Measurements from ENCODE around the gene CDR2.

Gene CDR2

DNA sequence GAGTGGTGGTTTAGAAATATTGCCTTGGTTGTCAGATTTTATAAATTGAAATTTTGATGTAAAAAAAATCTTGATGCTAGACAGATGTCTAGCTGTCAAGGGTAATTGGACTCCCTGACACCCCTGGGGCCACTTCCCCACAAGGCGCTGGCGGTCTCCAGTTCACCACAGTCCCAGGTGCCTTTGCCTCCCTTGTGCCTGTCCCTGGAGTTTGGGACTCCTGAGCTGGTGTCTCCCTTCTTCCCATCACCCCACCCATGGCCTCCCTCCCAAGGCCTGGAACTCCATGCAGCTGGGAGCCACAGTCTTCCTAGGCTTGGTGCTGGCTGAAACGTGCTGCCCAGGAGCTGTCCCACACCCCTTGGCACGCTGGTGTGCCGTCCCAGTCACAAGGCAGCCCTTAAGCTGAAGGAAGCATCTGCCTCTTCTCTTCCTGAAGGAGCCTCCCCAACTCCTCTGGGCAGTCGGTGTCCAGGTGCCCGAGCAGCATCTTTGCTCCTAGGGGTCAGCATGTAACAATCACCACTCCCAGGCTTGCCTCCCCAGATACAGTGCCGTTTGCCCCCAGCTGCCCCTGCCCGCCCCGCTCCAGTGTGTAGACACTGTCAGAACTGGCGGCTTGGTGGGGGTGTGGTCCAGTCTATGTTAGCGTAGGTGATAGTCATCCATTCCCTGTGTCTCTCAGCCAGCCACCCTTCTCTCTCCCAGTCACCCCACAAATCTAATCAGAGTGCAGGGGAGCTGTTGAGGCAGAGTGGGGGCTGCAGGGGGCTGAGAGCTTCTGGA, 51.1 kb downstream of the CDR2 start:
- DNase-seq: no peak

DNA sequence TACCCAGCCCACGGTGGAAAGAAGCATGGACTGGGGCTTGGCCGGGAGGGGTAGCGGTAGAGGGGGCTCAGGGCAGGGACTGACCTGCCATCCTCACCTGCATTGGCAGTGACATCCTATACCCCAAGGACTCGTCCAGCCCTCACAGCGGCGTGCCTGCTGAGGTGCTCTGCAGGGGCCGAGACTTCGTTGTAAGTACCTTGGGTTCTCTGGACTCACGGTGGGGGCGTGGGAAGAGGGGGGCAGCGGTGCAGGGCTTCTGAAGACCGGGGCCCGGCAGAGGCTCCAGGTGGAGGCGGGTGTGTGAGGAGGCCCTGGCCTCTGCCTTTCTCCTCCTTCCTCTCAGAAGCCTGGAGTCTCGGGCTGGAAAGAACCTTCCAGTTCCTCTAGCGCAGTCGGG, 51.7 kb downstream of the CDR2 start:
- DNase-seq: no peak

DNA sequence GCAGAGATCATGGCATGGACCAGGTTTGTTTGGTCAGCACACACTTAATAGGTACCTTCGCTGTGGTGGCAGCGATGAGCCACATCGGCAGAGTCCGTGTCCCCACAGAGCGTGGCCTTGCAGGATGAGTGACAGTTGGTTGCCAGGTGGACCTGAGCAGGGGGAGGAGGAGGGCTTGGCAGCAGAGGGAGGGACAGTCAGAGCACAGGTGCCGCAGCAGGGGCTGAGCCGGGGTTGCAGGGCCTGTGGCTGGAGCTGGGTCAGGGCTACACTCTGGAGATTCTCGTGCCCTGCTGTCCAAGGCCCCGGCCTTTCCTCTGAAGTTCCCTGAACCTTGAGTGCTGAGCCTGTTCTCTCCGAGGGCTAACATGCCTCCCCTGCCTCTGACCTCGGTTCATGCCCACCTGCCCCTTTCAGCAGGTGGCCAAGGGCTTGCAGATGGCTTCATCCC, 52.4 kb downstream of the CDR2 start:
- DNase-seq: no peak

DNA sequence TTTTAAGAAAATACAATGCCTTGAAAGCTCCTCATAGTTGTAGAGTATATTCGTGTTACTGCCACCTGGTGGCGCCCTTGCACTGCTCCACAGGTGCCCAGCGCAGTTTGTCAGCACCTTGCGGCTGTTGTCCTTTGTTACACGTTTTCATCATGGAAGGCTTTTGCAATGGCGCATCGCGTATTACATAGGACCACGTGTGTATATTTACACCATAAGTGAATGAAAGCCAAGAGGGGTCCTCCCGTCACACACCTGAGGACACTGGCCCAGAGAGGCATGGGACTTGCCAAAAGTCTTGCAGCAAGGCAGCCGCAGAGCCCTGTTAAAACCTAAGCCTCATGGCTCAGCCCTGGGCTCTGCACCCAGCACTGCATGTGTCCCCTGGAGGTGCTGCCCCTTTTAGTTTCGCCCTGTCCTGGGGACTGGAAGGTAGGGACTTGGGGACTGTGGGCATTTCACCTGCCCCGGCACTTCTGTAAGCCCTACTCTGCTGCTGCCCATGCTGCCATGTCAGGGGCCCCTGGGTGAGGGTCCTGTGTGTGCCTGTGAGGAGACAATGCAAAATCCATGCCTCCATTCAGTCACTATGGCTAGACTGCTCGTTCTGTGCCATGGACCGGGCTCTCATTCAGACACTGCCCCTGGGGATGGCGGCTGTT, 52.9 kb downstream of the CDR2 start:
- peak; percentile 69 for DNase-seq

DNA sequence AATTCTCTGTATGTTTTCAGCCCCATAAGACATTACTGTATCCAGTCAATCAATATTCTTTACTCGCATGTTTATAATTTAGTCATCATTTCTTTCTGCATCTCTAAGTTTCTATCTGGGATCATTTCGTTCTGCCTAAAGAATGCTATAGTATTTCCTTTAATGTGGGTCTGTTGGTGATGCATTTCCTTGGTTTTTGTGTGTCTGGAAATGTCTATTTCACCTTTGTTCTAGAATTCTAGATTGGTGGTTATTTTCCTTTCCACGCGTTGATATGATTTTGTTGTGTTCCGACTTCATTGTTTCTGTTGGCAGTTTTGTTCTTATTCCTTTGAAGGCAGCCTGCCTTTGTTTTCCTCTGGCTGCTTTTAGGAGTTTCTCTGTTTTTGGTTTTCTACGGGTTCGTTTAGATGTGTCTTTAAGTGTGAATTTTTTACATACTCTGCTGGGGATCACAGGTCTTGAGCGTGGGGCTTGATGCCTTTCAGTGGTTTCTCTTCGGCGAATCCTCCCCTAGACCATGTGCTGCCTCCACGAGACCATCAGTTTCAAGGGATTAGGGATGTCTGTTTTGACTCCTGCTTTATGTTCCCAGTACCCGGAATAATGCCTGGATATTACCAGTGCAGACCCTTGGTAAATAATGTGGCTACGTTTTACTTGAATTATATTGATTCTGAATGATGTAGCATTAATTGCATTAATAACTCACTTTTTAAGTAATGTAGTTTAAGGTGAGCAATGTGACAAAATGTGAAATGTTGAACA, 53.7 kb downstream of the CDR2 start:
- no peak for DNase-seq

DNA sequence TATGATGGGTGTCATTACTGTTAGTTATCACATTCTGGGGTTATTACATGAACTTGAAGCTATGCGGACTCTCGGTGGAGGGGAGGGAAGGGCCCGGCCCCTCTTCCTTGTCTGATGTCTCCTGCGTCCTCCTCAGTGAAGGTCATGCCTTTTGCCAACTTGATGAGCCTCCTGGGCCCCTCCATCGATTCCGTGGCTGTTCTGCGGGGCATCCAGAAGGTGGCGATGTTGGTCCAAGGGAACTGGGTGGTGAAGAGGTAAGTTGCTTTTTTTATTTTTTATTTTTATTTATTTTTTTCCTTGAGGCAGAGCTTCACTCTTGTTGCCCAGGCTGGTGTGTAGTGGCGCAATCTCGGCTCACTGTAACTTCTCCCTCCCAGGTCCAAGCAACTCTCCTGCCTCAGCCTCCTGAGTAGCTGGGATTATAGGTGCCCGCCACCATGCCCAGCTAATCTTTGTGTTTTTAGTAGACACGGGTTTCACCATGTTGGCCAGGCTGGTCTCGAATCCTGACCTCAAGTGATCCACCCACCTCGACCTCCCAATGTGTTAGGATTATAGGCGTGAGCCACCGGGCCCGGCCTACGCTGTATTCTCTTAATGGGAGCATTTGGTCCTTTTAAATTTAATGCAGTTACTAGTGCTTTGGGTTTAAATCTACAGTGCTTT, 55.6 kb downstream of the CDR2 start:
- peak; percentile 51 for DNase-seq

DNA sequence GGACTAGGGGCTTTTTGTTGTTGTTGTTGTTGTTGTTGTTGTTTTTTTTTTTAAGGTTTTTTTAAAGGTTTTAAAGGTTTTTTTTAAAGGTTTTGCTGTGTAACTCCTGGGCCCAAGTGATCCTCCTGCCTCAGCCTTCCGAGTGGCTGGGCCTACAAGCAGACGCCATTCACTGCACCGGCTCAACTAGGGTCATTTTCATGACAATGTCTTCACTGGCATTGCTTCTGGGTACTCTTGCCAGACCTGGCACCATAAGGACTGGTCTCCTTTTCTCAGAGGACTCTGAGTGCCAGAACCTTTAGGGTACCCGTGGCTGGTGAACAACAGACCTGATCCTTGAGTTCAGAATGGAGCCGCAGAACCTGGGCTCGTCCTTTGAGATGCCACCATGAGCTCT, 56.8 kb downstream of the CDR2 start:
- no peak for DNase-seq

DNA sequence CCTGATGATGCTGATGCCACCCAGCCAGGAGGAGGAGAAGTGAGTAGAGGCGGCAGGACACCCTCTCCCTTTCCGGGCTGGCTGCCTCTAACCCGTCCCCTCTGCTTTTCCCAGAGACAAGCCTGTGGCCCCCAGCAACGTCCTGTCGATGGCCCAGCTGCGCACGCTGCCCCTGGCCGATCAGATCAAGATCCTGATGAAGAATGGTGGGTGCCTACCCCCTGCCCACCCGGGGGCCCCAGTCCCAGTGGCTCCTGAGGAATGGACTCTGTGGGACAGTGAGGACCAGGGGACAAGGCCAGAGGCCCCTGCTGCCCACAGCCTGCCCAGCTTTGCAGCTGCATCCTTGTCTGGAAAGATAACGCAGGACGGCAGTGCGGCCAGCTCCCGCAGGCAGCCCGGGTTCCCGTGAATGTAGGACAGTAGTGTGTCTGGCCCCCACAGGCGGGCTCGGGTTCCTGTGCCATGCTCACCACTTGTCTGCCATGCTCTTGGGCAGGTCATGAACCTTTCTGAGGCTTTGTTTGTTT, 57.4 kb downstream of the CDR2 start:
- no peak for DNase-seq

DNA sequence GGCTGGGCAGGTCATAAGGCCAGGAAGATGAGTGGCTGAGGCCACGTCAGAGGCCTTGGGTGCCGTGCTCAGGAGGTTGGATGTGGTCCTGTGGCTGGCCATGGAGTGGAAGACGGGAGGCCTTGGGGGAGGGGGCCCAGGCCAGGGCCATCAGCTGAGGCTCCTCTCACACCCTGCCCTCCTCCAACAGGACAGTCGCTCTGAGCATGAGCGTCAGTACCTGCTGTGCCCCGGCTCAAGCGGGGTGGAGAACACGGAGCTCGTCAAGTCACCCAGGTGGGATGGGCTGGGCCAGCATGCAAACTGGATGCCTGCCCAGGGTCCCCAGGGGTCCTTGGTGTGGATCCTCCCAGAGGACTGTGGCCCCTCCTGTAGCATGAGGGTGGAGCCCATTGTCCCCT, 58.0 kb downstream of the CDR2 start:
- no peak for DNase-seq

DNA sequence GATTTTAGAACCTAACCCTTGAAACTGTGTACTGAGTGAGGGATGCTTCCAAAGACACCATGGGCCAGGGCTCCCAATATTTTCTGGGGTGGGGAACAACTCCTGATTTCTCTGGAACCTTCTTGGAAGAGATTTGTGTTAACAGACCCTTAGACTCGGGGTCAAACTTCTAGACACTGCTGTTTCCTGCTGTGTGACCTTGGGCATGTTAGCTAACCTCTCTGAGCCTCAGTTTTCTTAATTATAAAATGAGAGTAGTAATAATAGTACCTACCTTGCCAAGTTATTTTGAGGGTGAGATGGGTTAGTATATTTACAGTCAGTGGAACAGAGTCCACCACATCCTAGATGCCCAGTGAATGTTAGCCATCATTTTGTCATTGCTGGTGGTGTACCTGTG, 58.4 kb downstream of the CDR2 start:
- DNase-seq: no peak

DNA sequence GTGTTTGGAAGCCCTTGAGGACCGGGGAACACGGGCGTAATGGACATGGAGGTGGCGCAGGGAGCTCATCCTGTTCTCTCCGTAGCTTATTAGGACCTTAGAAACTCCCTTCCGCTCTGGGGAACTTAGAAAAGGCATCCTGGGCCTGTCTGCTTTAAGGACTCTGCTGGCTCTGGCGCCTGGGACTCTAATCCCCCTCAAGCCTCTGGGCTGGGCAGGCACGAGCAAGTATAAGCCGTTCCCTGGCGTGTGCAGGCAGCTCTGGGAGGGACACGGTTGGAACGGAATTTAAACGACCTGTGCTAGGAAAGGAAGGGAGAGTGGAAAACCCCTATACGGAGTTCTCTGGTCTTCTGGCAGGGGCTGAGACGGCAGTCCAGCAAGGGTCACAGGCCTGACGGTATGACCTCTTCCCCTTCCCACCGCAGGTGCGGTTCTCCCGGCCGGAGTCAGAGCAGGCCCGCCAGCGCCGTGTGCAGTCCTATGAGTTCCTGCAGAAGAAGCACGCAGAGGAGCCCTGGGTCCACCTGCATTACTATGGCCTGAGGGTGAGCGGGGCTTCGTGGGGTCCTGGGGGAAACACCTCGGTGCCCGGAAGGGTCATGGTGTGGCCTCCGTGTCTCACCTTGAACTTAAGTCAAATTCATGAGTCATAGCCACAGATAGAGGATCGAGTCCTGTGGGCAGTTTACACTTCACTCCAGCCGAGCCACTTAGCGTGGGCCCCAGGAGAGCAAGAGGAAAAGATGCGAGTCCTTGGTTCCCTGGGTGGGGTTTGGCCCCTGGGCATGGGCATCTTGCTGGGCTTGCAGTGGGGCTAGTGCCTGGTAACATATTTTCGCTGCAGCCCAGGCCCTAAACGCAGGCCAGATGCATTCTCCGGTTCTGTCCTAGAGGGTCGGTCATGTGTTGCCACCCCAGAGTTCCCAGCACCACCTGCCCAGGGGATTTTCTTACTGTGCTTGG, 59.5 kb downstream of the CDR2 start:
- no peak for DNase-seq

DNA sequence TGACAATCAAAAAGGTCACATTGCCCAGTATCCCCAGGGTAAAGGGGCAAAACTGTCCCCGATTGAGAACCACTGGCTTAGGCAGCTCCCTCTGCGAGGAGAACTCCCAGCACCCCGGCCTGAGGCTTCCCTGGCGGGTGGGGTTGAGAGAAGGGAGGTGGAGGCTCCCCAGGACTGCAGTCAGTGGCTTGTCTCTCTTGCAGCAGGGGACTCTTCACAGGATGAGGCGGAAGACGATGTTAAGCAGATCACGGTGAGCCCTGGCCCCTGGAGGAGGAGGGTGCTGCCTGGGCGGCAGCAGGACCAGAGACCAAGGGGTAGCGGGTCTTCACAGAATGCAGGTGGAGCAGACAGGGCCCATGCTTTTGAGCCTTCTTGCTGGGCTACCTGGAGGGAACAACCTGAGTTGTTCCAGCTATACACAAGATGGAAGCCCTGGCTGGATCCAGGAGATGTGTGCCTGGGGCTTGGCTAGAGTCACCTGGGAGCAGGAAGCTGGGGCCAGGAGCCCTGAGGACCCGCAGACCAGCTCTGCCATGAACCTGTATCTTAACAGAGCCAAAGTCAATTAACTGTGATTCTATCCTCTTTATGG, 60.4 kb downstream of the CDR2 start:
- DNase-seq: no peak

DNA sequence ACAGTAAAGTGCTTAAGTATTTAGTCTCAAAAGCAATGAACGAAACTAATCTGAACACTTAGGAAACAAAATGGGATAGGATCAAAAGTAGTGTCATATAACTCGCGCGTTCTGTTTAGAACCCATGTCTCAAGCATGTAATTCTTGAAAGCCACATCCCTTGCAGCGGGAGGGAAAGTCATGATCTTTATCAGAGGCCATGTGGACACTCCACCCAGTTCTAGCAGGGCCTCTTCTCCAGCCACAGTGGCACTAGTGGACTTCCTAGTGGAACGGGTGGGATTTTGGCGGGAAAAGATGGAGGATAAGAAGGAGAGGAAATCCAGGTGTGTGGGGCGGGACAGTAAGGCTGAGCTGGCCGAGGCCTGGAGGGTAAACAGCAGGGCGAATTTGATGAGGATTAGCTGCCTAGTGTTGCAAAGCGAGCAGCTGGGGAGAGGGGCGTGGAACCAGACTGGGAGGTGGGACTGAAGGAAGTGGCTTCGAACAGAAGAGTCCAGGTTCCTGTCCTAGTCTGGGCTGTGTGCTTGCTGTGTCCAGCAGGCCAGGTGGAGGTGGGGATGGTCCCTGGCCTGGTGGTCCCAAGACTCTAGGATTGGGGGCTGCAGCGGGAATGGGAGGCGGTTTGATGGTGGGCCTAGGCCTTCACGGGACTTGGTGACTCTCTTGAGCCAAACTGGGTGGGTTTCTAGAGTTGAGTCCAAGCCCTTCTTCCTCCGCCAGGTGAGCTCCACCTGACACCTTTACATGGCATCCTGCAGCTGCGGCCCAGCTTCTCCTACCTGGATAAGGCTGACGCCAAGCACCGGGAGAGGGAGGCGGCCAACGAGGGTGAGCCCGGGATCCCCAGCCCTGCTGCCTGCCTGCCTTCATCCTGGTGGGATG, 61.3 kb downstream of the CDR2 start:
- no peak for DNase-seq

DNA sequence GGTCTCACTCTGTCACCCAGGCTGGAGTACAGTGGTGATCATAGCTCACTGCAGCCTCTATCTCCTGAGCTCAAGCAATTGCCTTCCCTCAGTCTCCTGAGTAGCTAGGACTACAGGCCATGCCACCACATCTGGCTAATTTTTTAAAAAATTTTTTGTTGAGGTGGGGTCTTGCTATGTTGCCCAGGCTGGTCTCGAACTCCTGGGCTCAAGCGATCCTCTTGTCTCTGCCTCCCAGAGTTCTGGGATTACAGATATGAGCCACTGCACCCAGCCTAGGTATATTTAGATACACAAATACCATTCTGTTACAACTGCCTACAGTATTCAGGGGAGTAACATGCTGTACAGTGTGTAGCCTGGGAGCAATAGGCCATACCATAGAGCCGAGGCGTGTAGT, 62.9 kb downstream of the CDR2 start:
- no peak for DNase-seq

DNA sequence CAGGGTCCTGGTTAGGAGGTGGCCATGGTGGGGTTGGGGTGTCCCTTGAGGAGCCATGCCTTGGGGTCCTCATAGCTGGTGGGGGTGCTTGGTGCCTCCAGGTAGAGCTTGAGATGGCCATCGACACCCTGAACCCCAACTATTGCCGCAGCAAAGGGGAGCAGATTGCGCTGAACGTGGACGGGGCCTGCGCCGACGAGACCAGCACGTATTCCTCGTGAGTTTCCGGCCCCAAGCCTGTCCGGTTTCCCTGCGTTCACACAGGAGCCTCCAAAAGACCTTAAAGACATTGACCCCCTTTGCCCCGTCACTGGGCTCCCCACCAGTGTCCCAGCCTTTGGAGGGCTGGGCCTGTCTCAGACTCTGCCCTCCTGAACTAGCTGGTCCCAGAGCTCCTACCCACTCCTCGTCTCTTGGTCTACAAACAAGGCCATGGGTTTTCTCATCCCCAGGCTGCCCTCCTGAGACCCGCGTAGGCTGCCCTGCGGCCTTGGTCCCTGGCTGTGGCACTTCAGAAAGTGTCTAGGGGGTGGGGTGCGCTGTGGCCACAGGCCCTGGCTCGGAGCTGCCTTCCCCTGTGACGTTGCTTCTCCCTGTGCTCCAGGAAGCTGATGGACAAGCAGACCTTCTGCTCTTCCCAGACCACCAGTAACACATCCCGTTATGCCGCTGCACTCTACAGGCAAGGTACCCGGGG, 65.4 kb downstream of the CDR2 start:
- DNase-seq: no peak

DNA sequence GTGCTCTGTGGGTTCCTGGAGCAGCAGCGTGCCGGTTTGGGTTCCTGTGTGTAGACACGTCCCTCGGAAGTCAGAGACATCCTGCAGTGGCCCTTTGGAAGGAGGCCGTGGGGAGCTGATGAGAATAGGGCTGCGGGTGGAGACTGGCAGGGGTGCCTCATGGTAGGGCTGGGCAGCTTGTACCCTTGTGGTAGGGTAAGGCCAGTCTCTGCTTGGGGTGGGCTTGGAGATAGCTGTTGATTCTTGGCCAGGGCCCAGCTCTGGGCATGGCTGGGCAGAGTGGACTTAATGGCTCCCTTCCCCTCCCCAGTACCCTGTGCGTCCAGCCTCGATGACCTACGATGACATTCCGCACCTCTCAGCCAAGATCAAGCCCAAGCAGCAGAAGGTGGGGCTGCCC, 66.6 kb downstream of the CDR2 start:
- no peak for DNase-seq

DNA sequence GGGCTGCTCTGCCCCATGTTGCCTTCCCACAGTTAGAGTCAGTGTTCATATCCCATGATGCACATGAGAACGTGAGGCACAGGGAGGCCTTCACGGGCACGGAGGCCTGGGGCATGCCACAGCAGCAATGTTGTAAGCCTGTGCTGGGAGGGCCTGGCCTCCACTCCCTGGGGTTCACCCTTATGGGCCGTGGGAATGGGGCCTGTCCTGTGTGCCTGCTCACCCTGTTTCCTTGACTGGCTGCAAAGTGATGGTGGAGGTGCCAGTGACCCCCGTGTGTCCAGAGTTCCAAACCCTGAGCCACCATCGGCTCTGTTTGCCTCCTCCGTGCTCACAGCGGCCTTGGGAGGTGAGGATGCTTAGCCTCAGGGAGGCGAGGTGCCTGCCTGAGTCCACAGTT, 67.6 kb downstream of the CDR2 start:
- DNase-seq: no peak

DNA sequence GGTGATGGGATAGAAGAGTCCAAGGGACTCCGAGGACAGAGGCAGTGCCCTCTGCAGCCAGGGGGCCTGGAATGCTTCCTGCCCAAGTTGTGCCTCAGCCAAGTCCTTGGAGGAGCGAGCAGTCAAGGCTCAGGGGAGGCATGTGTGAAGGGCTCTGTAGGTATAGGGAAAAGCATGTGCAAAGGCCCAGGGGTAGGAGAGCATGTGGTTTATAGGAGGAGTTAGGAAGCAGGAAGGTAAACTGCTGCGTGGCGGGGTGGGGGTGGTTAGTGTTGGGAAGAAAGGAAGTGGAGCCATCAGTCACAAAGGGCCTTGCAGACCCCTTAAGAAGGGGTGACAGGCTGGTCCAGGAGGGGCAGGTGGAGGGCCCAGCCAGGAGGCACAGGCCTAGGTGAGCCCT, 70.0 kb downstream of the CDR2 start:
- DNase-seq: no peak

DNA sequence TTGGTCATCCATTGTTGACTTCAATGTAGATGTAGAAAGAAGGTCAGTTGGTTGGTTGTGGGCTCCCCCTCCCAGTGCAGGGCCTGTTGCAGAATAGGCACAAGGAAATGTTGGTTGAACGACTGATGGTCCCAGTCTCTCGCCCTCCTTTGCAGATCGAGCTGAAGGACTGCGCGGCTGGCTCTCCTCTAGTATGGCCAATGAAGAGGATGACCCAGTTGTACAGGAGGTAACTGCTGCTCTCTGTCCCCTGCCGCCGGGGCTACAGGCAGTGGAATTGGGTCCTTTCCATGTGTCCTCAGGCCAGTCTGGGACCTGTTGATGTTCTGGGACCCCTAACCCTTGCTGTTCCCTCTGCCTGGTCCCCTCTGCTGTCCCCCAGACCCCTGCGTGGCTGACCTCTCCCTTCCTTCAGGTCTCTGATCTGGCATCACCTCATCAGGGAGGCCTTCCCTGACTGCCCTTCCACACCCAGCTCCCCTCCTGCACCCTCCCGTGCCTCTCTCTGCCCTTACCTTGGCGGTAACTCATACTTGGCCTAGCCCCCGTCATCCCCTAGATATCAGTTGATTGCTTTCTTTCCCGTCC, 71.5 kb downstream of the CDR2 start:
- no peak for DNase-seq

All from stimulated activated CD4-positive, alpha-beta T cell treated with anti-CD3 and anti-CD28 coated beads, Interleukin-1b, Interleukin-23, amount 100 ng/mL, for 48 hours (primary cell).